Right lobe of liver (tissue), 4 donors: ENCODE data around the gene SPATA6.

ENCODE experiments used
- POLR2A ChIP-seq: fragments of 450-650 bp; IDR thresholded peaks from one replicate; pipeline ENCODE4 v1.6.1; 2017; ENCODE audit warnings: antibody characterized with exemption, mild to moderate bottlenecking
- TF ChIP-seq, protein P1 (sequence below), 4 donors: fragments of 200-600 bp in 3 of 4; fragments of 450-650 bp in 1 of 4; IDR thresholded peaks; one replicate each; pipeline versions ENCODE4 v1.5.1 to v1.8.0; 2016 to 2022; ENCODE audit warnings: antibody characterized with exemption in 4 of 4, mild to moderate bottlenecking in 2 of 4
- donor health status: DM: no; HTN: no; CAD: no.
- donor health status: DM: no; HTN: no; CAD: no.
- donor health status: DM: no; HTN: yes; CAD: no.

DNA sequence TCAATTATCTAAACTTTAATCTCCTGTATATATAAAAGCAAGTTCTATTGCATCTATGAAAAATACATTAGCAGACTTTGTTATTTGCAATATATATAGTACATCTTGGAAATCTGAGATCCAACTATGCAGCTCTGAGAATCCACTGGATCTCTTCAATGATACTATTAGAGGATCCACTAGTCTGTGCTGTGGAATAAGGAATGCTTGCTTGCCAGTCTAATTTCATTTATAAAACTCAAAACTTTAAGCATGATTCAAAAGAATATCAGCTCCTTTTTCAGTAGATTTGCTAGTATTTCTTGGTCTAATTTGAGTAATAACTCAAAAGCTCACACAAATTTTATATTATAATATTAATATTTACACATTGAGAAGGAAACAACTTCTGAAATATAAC lies 115.1 kb downstream of the SPATA6 start:
- TF ChIP-seq, protein P1, sequence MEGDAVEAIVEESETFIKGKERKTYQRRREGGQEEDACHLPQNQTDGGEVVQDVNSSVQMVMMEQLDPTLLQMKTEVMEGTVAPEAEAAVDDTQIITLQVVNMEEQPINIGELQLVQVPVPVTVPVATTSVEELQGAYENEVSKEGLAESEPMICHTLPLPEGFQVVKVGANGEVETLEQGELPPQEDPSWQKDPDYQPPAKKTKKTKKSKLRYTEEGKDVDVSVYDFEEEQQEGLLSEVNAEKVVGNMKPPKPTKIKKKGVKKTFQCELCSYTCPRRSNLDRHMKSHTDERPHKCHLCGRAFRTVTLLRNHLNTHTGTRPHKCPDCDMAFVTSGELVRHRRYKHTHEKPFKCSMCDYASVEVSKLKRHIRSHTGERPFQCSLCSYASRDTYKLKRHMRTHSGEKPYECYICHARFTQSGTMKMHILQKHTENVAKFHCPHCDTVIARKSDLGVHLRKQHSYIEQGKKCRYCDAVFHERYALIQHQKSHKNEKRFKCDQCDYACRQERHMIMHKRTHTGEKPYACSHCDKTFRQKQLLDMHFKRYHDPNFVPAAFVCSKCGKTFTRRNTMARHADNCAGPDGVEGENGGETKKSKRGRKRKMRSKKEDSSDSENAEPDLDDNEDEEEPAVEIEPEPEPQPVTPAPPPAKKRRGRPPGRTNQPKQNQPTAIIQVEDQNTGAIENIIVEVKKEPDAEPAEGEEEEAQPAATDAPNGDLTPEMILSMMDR (IDR thresholded peaks at IDR 0.05), result peak in 2 of 4 donors; percentile 11 to 12
- no peak for TF ChIP-seq POLR2A
